ENCODE results near the gene ARF3. TPM values are rescaled to one million over a fixed set of nuclear protein-coding genes. Genes with fewer than 3 reads are reported as not detected.

The ARF3 gene
- total RNA-seq, 1 experiment from 2014 or later, result 224 TPM

GRCh38 chr12:48995086-48995879 is 38.0 kb upstream of the ARF3 start:
- Histone ChIP-seq H3K4me1 (ENCODE audit: control insufficient read depth, insufficient read depth, low read length) (peaks cover 12% of the 10 kb centered on the region), H3K4me3 (ENCODE audit: low read depth in 2 of 2, low read length in 2 of 2) (peak overlapping the region; percentile 26 to 50), H3K27ac (ENCODE audit: low read length) (no peak overlapping the region), H3K9me3 (ENCODE audit: control insufficient read depth, insufficient read depth, low read depth, low read length) (no peaks in the 10 kb centered on the region), H3K36me3 (ENCODE audit: control insufficient read depth, insufficient read depth, low read length) (no peaks in the 10 kb centered on the region), H3K27me3 (ENCODE audit: control insufficient read depth, insufficient read depth, low read length) (no peaks in the 10 kb centered on the region)
- no TSS peak for BruUV-seq (replicated peaks)
- intact Hi-C loops (cut with micrococcal nuclease; ENCODE audit: unreplicated experiment), result loop anchor here (2.0 kb wide), 1 partner anchor 142 kb away; the partner anchor contains the start of gene DDX23
- in situ Hi-C loops (cut with HindIII; ENCODE audit: low pct_unique_long_range_greater_than_20kb, low sequenced_read_pairs), result no loop called here
- peak; percentile 77 for ATAC-seq
- ChIA-PET CTCF (interaction anchor here (0.6 to 1.1 kb wide), 5 partner anchors 15 to 240 kb away, joined by 4 to 16 read pairs (median 6); no protein-coding TSS in a partner anchor), POLR2A (interaction anchor here (0.8 kb wide), 1 partner anchor 38 kb away, joined by 3 read pairs; no protein-coding TSS in a partner anchor)
- TF ChIP-seq TCF7L2 (IDR thresholded peaks at IDR 0.05; ENCODE audit: low read depth, low read length) (no peak), CTCF (IDR thresholded peaks at IDR 0.05) (peak; percentile 95)
- peak; percentile 48 for DNase-seq (ENCODE audit: low read depth, low spot score)

- BruUV-seq (replicated peaks), result no TSS peak
- ATAC-seq, result no peak
- no peak for DNase-seq (ENCODE audit: low read depth, low spot score)
- Histone ChIP-seq H3K4me3 (ENCODE audit: low read depth in 2 of 2, low read length in 2 of 2) (no peak overlapping the region; a peak in 1 of 4 replicates), H3K9me3 (ENCODE audit: control insufficient read depth, insufficient read depth, low read depth, low read length) (no peaks in the 10 kb centered on the region), H3K27me3 (ENCODE audit: control insufficient read depth, insufficient read depth, low read length) (no peaks in the 10 kb centered on the region), H3K27ac (ENCODE audit: low read length) (no peak overlapping the region), H3K4me1 (ENCODE audit: control insufficient read depth, insufficient read depth, low read length) (peaks cover 4% of the 10 kb centered on the region), H3K36me3 (ENCODE audit: control insufficient read depth, insufficient read depth, low read length) (no peaks in the 10 kb centered on the region)
- CTCF ChIA-PET, result interaction anchor here (0.6 to 2.4 kb wide), 5 partner anchors 11 to 143 kb away, joined by 4 to 16 read pairs (median 10); partner anchors contain the start of gene WNT1
- POLR2A ChIA-PET, result no interaction called here
- no peak for TF ChIP-seq REST (IDR thresholded peaks at IDR 0.05; ENCODE audit: insufficient read depth in 1 of 2, low read depth in 2 of 2, low read length in 1 of 2)
- in situ Hi-C loops (cut with HindIII; ENCODE audit: low pct_unique_long_range_greater_than_20kb, low sequenced_read_pairs) (no loop called here), intact Hi-C loops (cut with micrococcal nuclease; ENCODE audit: unreplicated experiment) (loop anchor here (2.0 kb wide), 1 partner anchor 142 kb away; the partner anchor contains the start of gene DDX23)
Measured at GRCh38 chr12:48994224-48995085, 37.2 kb upstream of the ARF3 start.

All from Panc1 (cell line).